A673 (cell line): ENCODE measurements around the gene TMEM212. TPM values are rescaled to one million over a fixed set of nuclear protein-coding genes. Genes with fewer than 3 reads are reported as not detected.
"Not testable (repeated sequence)": the region's sequence is repeated elsewhere in the genome, so short reads cannot be mapped to it uniquely, and the experiment has no call there.

Source experiments
- BruUV-seq: library from RNA; stranded (reverse); fragments of 400-500 nt; replicated peaks from 2 replicates; lab custom pipeline; 2021; lab: Mats Ljungman, UMichigan
- CTCF ChIA-PET: fragments of 300-600 bp; sonication (Branson Sonifier 250); formaldehyde crosslinking; loops from one replicate; lab custom pipeline; 2022; ENCODE audit warnings: antibody characterized with exemption; lab: Charles Lee
- POLR2A ChIA-PET: fragments of 300-600 bp; sonication (Branson Sonifier 250); formaldehyde crosslinking; loops from one replicate; lab custom pipeline; 2022; ENCODE audit warnings: antibody characterized with exemption; ENCODE audit not compliant: low non-redundant PET; lab: Charles Lee
- DNase-seq: peaks from one replicate; pipeline ENCODE4 v3.0.0-alpha.2; 2015; ENCODE audit warnings: low spot score
- H3K27ac ChIP-seq: fragments of 200-600 bp; sonication (generic); 2 replicates; pipeline ENCODE4 v1.5.1; 2016; ENCODE audit warnings: mixed run types, low read depth, mild to moderate bottlenecking, mixed read lengths, antibody characterized with exemption, low read length; ENCODE audit not compliant: poor library complexity, severe bottlenecking
- H3K27me3 ChIP-seq: fragments of 200-600 bp; sonication (generic); replicated peaks from 2 replicates; pipeline ENCODE4 v1.6.1; 2017; ENCODE audit warnings: mixed run types, low read depth, mild to moderate bottlenecking, mixed read lengths, antibody characterized with exemption, low read length; ENCODE audit not compliant: insufficient read depth, poor library complexity
- H3K36me3 ChIP-seq: fragments of 200-600 bp; sonication (generic); 2 replicates; pipeline ENCODE4 v1.6.1; 2016; ENCODE audit warnings: mixed run types, mild to moderate bottlenecking, mixed read lengths, antibody characterized with exemption, low read length; ENCODE audit not compliant: insufficient read depth, poor library complexity, severe bottlenecking
- H3K4me1 ChIP-seq: fragments of 200-600 bp; sonication (generic); 2 replicates; pipeline ENCODE4 v1.6.1; 2017; ENCODE audit warnings: mixed run types, mild to moderate bottlenecking, mixed read lengths, antibody characterized with exemption, low read length; ENCODE audit not compliant: insufficient read depth, poor library complexity, severe bottlenecking
- H3K4me3 ChIP-seq: fragments of 200-600 bp; sonication (generic); 2 replicates; pipeline ENCODE4 v1.5.1; 2016; ENCODE audit warnings: low read depth, mixed run types, mild to moderate bottlenecking, mixed read lengths, low read length; ENCODE audit not compliant: poor library complexity, severe bottlenecking
- H3K9me3 ChIP-seq: fragments of 200-600 bp; sonication (generic); 2 replicates; pipeline ENCODE4 v1.6.1; 2016; ENCODE audit warnings: mixed run types, low read depth, mild to moderate bottlenecking, mixed read lengths, antibody characterized with exemption, low read length; ENCODE audit not compliant: poor library complexity, severe bottlenecking
- CTCF ChIP-seq: fragments of 300-800, 200-600 bp; sonication (generic); conservative IDR thresholded peaks from 2 replicates; pipeline ENCODE4 v1.5.1; 2017; ENCODE audit warnings: low read depth, mild to moderate bottlenecking, antibody characterized with exemption, low read length, moderate library complexity, mixed read lengths
- EZH2 ChIP-seq: fragments of 200-600 bp; sonication (generic); IDR thresholded peaks from 2 replicates; pipeline ENCODE4 v1.6.1; 2017; ENCODE audit warnings: borderline replicate concordance, low read depth, mild to moderate bottlenecking, mixed read lengths, antibody characterized with exemption, low read length; ENCODE audit not compliant: poor library complexity, severe bottlenecking
- intact Hi-C: fragments of 100-400 bp; cut with micrococcal nuclease; formaldehyde crosslinking; loops from one replicate; pipeline ENCODE4 v1.10.0; 2022; ENCODE audit not compliant: unreplicated experiment
- total RNA-seq: library from RNA; stranded (reverse); gene quantifications from 2 replicates; pipeline ENCODE4 v1.2.3, GENCODE V29; 2021

The TMEM212 gene
- total RNA-seq, 1 experiment from 2014 or later: not detected

- intact Hi-C loops: no loop called here
- ChIA-PET POLR2A (no interaction called here), CTCF (interaction anchor here (0.5 kb wide), 1 partner anchor 25 kb away, joined by 3 read pairs; no protein-coding TSS in a partner anchor)
- H3K27me3 ChIP-seq: no peaks in the 10 kb centered on the region
- no peaks in the 10 kb centered on the region for H3K4me1 ChIP-seq
- H3K27ac ChIP-seq: no peak overlapping the region
- no peaks in the 10 kb centered on the region for H3K36me3 ChIP-seq
- H3K9me3 ChIP-seq: peaks cover 22% of the 10 kb centered on the region
- no TSS peak for BruUV-seq
- TF ChIP-seq EZH2: no peak
- no peak for DNase-seq
- no peak overlapping the region for H3K4me3 ChIP-seq
Measured at GRCh38 chr3:171850960-171851659, 8.0 kb downstream of the TMEM212 start.

- ChIA-PET POLR2A (no interaction called here), CTCF (interaction anchor here (0.5 kb wide), 1 partner anchor 25 kb away, joined by 3 read pairs; no protein-coding TSS in a partner anchor)
- no peak for TF ChIP-seq EZH2
- TF ChIP-seq CTCF: no peak
- no peak overlapping the region for H3K4me3 ChIP-seq
- no peak for DNase-seq
- no peak overlapping the region for H3K27ac ChIP-seq
- no peaks in the 10 kb centered on the region for H3K27me3 ChIP-seq
- H3K4me1 ChIP-seq: no peaks in the 10 kb centered on the region
- peaks cover 22% of the 10 kb centered on the region for H3K9me3 ChIP-seq
- H3K36me3 ChIP-seq: no peaks in the 10 kb centered on the region
- no TSS peak for BruUV-seq
- intact Hi-C loops: no loop called here
Measured at GRCh38 chr3:171851660-171852058, 8.5 kb downstream of the TMEM212 start.

GRCh38 chr3:171854649-171855305 is 11.6 kb downstream of the TMEM212 start:
- Histone ChIP-seq H3K4me3 (no peak overlapping the region), H3K4me1 (no peaks in the 10 kb centered on the region), H3K36me3 (no peaks in the 10 kb centered on the region), H3K9me3 (peaks cover 22% of the 10 kb centered on the region), H3K27me3 (no peaks in the 10 kb centered on the region), H3K27ac (no peak overlapping the region)
- ChIA-PET POLR2A (no interaction called here), CTCF (no interaction called here)
- BruUV-seq: no TSS peak
- intact Hi-C loops: no loop called here
- TF ChIP-seq EZH2 (no peak), CTCF (no peak)
- no peak for DNase-seq

GRCh38 chr3:171858770-171859169 is 15.6 kb downstream of the TMEM212 start:
- CTCF ChIA-PET, DNase-seq, intact Hi-C loops, H3K36me3 ChIP-seq, H3K4me1 ChIP-seq, POLR2A ChIA-PET, H3K27me3 ChIP-seq, H3K27ac ChIP-seq, BruUV-seq, H3K4me3 ChIP-seq: not testable (repeated sequence)
- peaks cover 18% of the 10 kb centered on the region for H3K9me3 ChIP-seq
